ENCODE results near the gene MRPL43. TPM values are rescaled to one million over a fixed set of nuclear protein-coding genes. Genes with fewer than 3 reads are reported as not detected.
A peak's percentile ranks its signal among the peaks of the same experiment; 100 is the strongest.

The MRPL43 gene
- total and polyA plus RNA-seq, 10 of the 15 experiments (the other 5 are each of a cell fraction or from before 2014, with no cell fraction given): 16.6 to 108 (median 65.1) TPM

GRCh38 chr10:100996678-100997359, 9.5 kb upstream of the MRPL43 start (continued):
- TF ChIP-seq CUX1 (IDR thresholded peaks at IDR 0.05; ENCODE audit: insufficient replicate concordance, low read depth, low read length): no peak
- peak; percentile 23; the same call in 1 of the 2 replicates for TF ChIP-seq SIN3A (IDR thresholded peaks at IDR 0.05; ENCODE audit: low read depth, low read length)
- TF ChIP-seq BACH1 (IDR thresholded peaks at IDR 0.05; ENCODE audit: borderline replicate concordance): no peak
- TF ChIP-seq LARP7 (IDR thresholded peaks at IDR 0.05): peak; percentile 11
- TF ChIP-seq USF2 (IDR thresholded peaks at IDR 0.05; ENCODE audit: borderline replicate concordance, low read depth, low read length): peak; percentile 54
- no peak for TF ChIP-seq ZNF592 (IDR thresholded peaks at IDR 0.05)
- 0 out of 2 replicates have a peak, but pooled peaks have one; percentile 37 for TF ChIP-seq ATF3 (IDR thresholded peaks at IDR 0.05; ENCODE audit: borderline replicate concordance, extremely low read depth, low read depth, low read length)
- 0 out of 2 replicates have a peak, but pooled peaks have one; percentile 11 for TF ChIP-seq NR2F1 (conservative IDR thresholded peaks at IDR 0.05)
- TF ChIP-seq YY1 (IDR thresholded peaks at IDR 0.05; ENCODE audit: low read depth, low read length): 0 out of 2 replicates have a peak, but pooled peaks have one; percentile 12
- no peak for TF ChIP-seq SIX5 (IDR thresholded peaks at IDR 0.05; ENCODE audit: low read depth, low read length, severe bottlenecking)
- peak; percentile 23; the same call in 1 of the 2 replicates for TF ChIP-seq DPF2 (IDR thresholded peaks at IDR 0.05)
- TF ChIP-seq RAD51 (IDR thresholded peaks at IDR 0.05): peak; percentile 95
- TF ChIP-seq MTA2 (IDR thresholded peaks at IDR 0.05; ENCODE audit: low read depth): no peak
- no peak for TF ChIP-seq E4F1 (IDR thresholded peaks at IDR 0.05; ENCODE audit: borderline replicate concordance, partially characterized antibody)
- TF ChIP-seq BHLHE40 (IDR thresholded peaks at IDR 0.05; ENCODE audit: borderline replicate concordance in 1 of 2, low read depth in 2 of 2, low read length in 1 of 2): peak; percentile 68 to 93; a peak in 3 of 4 replicates
- TF ChIP-seq ZZZ3 (IDR thresholded peaks at IDR 0.05; ENCODE audit: control insufficient read depth, insufficient read length, low read depth): no peak

Data from GM12878 (cell line).